Cardiac muscle cell (in vitro differentiated cells and primary cell): ENCODE data around the gene ARSD. TPM values are rescaled to one million over a fixed set of nuclear protein-coding genes. Genes with fewer than 3 reads are reported as not detected.

ENCODE experiments used
- DNase-seq, 2 donors: peaks; one replicate each; pipeline versions ENCODE4 v3.0.0 to v3.0.0-alpha.2; 2010 to 2017; ENCODE audit warnings: low read depth in 1 of 2, low spot score in 1 of 2
- H3K27ac ChIP-seq: fragments of 200-600 bp; sonication (generic); 2 replicates; pipeline ENCODE4 v1.5.1; 2016
- H3K27me3 ChIP-seq: fragments of 200-600 bp; sonication (generic); 2 replicates; pipeline ENCODE4 v1.6.0; 2016; ENCODE audit warnings: control low read depth
- H3K36me3 ChIP-seq: fragments of 200-600 bp; sonication (generic); 2 replicates; pipeline ENCODE4 v1.5.1; 2016; ENCODE audit warnings: control low read depth
- H3K4me1 ChIP-seq: fragments of 200-600 bp; sonication (generic); 2 replicates; pipeline ENCODE4 v1.8.1; 2017; ENCODE audit warnings: low read depth, mild to moderate bottlenecking, mixed run types
- H3K4me3 ChIP-seq: fragments of 200-600 bp; sonication (generic); 2 replicates; pipeline ENCODE4 v1.5.1; 2016; ENCODE audit warnings: mild to moderate bottlenecking
- H3K9me3 ChIP-seq: fragments of 200-600 bp; sonication (generic); 2 replicates; pipeline ENCODE4 v1.5.1; 2017; ENCODE audit warnings: low read depth, mild to moderate bottlenecking, control low read depth
- polyA plus RNA-seq: library from polyadenylated mRNA; unstranded; fragments of >200 nt; fragmentation: Nextera tagmentation; extraction: Ambion mirVana; gene quantifications from 2 replicates; pipeline ENCODE4 v1.2.1, GENCODE V29; 2016
- total RNA-seq: library from RNA; depleted of rRNA; stranded (reverse); fragments of >200 nt; gene quantifications from 2 replicates; pipeline ENCODE4 v1.2.3, GENCODE V29; 2016
- TF ChIP-seq, protein P1 (sequence below): IDR thresholded peaks from 2 replicates; pipeline ENCODE4 v1.5.1; 2012; ENCODE audit warnings: low read depth, mild to moderate bottlenecking, low read length

ARSD gene
- total and polyA plus RNA-seq, 2 experiments from 2014 or later, result 29.7 to 32.7 TPM

DNA sequence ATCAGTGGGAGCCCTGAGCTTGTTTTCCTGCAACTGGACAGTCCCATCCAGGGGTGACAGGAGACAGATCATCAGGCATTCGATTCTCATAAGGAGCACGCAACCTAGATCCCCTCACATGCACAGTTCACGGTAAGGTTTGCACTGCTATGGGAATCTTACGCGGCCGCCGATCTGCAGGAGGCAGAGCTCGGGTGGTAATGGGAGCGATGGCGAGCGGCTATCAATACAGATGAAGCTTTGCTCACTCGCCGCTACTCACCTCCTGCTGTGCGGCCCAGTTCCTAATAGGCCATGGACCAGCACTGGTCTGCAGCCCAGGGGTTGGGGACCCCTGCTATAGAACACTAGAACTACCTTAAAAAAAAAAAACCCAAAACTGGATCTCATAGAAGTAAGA lies 45.4 kb downstream of the ARSD start:
- Histone ChIP-seq H3K9me3 (no peaks in the 10 kb centered on the region), H3K4me1 (no peaks in the 10 kb centered on the region), H3K27me3 (no peaks in the 10 kb centered on the region), H3K36me3 (peaks cover 3% of the 10 kb centered on the region), H3K4me3 (no peak overlapping the region), H3K27ac (no peak overlapping the region)
- TF ChIP-seq, protein P1, sequence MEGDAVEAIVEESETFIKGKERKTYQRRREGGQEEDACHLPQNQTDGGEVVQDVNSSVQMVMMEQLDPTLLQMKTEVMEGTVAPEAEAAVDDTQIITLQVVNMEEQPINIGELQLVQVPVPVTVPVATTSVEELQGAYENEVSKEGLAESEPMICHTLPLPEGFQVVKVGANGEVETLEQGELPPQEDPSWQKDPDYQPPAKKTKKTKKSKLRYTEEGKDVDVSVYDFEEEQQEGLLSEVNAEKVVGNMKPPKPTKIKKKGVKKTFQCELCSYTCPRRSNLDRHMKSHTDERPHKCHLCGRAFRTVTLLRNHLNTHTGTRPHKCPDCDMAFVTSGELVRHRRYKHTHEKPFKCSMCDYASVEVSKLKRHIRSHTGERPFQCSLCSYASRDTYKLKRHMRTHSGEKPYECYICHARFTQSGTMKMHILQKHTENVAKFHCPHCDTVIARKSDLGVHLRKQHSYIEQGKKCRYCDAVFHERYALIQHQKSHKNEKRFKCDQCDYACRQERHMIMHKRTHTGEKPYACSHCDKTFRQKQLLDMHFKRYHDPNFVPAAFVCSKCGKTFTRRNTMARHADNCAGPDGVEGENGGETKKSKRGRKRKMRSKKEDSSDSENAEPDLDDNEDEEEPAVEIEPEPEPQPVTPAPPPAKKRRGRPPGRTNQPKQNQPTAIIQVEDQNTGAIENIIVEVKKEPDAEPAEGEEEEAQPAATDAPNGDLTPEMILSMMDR, result no peak
- DNase-seq, result no peak

DNA sequence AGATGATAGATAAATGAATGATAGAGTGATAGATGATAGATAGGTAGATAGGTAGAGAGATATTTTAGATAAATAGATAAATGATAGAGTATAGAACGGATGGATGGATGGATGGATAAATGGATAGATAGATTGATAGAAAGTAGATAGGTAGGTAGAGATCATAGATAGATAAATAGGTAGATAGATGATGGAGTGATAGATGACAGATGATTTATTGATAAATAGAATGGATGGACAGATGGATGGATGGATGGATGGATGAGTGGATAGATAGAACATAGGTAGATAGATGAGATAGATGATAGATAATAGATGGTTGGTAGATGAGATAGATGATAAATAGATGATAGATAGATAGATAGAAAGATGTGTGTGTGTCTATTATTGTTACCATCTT lies 49.5 kb downstream of the ARSD start:
- TF ChIP-seq, protein P1, result no peak
- no peak overlapping the region for H3K4me3 ChIP-seq
- H3K27ac ChIP-seq, result no peak overlapping the region
- H3K4me1 ChIP-seq, result peaks cover 2% of the 10 kb centered on the region
- H3K9me3 ChIP-seq, result no peaks in the 10 kb centered on the region
- H3K36me3 ChIP-seq, result peaks cover 3% of the 10 kb centered on the region
- DNase-seq, result no peak
- H3K27me3 ChIP-seq, result no peaks in the 10 kb centered on the region

DNA sequence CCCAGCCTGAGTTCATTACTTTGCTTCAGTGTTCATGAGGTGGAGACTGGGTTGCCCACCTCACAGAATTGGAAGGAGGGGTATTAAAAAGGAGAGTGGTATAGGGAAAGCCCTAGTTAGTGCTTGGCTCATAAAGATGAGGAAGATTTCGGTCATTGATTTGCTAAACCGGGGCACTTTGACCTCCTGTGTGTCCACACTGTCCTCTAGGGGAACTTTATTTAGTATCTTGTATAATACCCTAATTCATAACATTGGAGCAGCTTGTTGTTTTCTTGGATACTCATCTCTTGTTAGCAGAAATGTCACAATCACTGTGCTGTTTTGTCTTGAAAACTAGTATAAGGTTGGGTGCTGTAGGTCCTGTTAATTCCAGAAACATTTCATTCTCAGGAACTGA lies 50.6 kb downstream of the ARSD start:
- peaks cover 3% of the 10 kb centered on the region for H3K36me3 ChIP-seq
- no peak overlapping the region for H3K4me3 ChIP-seq
- H3K27me3 ChIP-seq, result no peaks in the 10 kb centered on the region
- DNase-seq, result no peak
- no peak overlapping the region for H3K27ac ChIP-seq
- no peaks in the 10 kb centered on the region for H3K9me3 ChIP-seq
- H3K4me1 ChIP-seq, result peaks cover 2% of the 10 kb centered on the region
- TF ChIP-seq, protein P1, result no peak

DNA sequence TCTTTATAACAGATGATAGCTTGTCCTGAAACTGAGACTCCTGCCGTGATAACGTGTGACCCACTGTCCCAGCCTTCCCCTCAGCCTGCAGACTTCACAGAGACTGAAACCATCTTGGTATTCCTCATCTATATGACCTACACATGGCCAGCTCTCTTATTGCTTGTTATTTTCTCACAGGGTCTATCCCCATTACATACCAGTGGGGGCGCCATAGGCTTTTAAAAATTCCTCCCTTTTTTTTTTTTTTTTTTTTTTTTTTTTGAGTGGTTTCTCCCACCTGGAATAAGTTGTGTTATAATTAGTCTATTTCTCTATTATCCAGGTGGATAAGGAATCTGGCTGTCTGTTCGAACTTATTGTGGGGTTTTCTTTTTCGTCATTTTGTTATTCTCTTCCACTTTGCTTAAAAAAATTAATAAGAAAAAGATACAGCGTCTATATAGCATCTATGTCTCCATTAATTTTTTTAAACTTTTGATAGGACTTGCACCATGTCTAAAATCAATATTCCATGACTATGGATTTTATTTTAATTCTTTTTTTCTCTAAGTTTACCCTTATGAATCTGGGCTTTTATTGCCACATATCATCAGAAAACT lies 53.2 kb downstream of the ARSD start:
- Histone ChIP-seq H3K9me3 (no peaks in the 10 kb centered on the region), H3K27ac (no peak overlapping the region), H3K4me1 (peaks cover 2% of the 10 kb centered on the region), H3K36me3 (no peaks in the 10 kb centered on the region), H3K4me3 (no peak overlapping the region), H3K27me3 (no peaks in the 10 kb centered on the region)
- DNase-seq, result peak in 1 of 2 donors; percentile 20
- TF ChIP-seq, protein P1, result peak; percentile 37

DNA sequence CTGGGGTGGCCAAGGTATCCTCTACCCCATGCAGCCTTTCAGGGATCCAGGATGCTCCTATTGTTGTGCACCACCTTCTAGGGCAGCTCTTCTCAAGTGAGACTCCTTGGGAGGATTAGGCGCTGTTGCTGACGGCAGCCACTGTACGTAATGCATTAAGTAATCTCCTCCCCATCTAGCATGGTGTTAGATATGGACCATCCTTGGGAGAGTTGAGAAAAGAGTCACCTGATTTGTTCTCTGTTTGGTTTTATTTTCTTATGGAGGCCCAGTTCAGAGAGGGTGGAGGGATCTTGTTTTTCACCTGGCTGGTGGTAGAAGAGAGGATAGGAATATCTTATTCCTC lies 54.0 kb downstream of the ARSD start:
- no peaks in the 10 kb centered on the region for H3K27me3 ChIP-seq
- H3K9me3 ChIP-seq, result no peaks in the 10 kb centered on the region
- H3K36me3 ChIP-seq, result no peaks in the 10 kb centered on the region
- no peak for DNase-seq
- H3K4me1 ChIP-seq, result peaks cover 2% of the 10 kb centered on the region
- TF ChIP-seq, protein P1, result no peak
- no peak overlapping the region for H3K27ac ChIP-seq
- H3K4me3 ChIP-seq, result no peak overlapping the region
